Activated CD8-positive, alpha-beta memory T cell treated with anti-CD3 and anti-CD28 coated beads, Interleukin-2, amount 10 ng/mL, durations not matched to agents 7 days and 5 days (primary cell): Measurements from ENCODE around the gene ZFAND6. TPM values are rescaled to one million over a fixed set of nuclear protein-coding genes. Genes with fewer than 3 reads are reported as not detected.

ENCODE experiments used
- ATAC-seq: fragments of 150-1000 bp; cut with Tn5 transposase; one replicate; pipeline ENCODE4 v1.10.0; 2021; ENCODE audit warnings: moderate library complexity
- CTCF ChIA-PET: fragments of 350-600 bp; sonication (Branson Sonifier 250); formaldehyde crosslinking; loops from one replicate; lab custom pipeline; 2021; ENCODE audit warnings: antibody characterized with exemption; lab: Charles Lee
- DNase-seq: peaks from one replicate; pipeline ENCODE4 v3.0.0-alpha.2; 2020
- H3K27ac Mint-ChIP-seq: one replicate; pipeline ENCODE4 v1.8.0; 2021; ENCODE audit warnings: mild to moderate bottlenecking, mixed read lengths
- H3K27me3 Mint-ChIP-seq: one replicate; pipeline ENCODE4 v1.8.0; 2021; ENCODE audit warnings: mixed read lengths
- H3K36me3 Mint-ChIP-seq: one replicate; pipeline ENCODE4 v1.8.0; 2021; ENCODE audit warnings: mild to moderate bottlenecking, mixed read lengths
- H3K4me1 Mint-ChIP-seq: one replicate; pipeline ENCODE4 v1.8.0; 2021; ENCODE audit warnings: mixed read lengths
- H3K4me3 Mint-ChIP-seq: one replicate; pipeline ENCODE4 v1.8.0; 2021; ENCODE audit warnings: mild to moderate bottlenecking, moderate library complexity, mixed read lengths
- H3K9me3 Mint-ChIP-seq: one replicate; pipeline ENCODE4 v1.8.0; 2022; ENCODE audit warnings: low read depth, mixed read lengths
- total RNA-seq, 2 experiments: library from RNA; stranded (reverse); gene quantifications; one replicate each; pipeline ENCODE4 v1.2.3, GENCODE V29; 2021

ZFAND6 gene
- total RNA-seq, 2 experiments from 2014 or later, result 36.7 to 42.1 TPM

GRCh38 chr15:80060356-80061006, 1.0 kb downstream of the ZFAND6 start:
- DNase-seq (peak; percentile 56), ATAC-seq (no peak)
- Mint-ChIP-seq H3K9me3 (no peaks in the 10 kb centered on the region), H3K27ac (peak overlapping the region; percentile 92), H3K4me1 (peaks cover 54% of the 10 kb centered on the region), H3K27me3 (peaks cover 3% of the 10 kb centered on the region), H3K4me3 (peak overlapping the region; percentile 77), H3K36me3 (no peaks in the 10 kb centered on the region)
- CTCF ChIA-PET, result interaction anchor here (0.8 to 2.8 kb wide), 10 partner anchors 8 to 113 kb away, joined by 3 to 16 read pairs (median 3); no protein-coding TSS in a partner anchor

DNA sequence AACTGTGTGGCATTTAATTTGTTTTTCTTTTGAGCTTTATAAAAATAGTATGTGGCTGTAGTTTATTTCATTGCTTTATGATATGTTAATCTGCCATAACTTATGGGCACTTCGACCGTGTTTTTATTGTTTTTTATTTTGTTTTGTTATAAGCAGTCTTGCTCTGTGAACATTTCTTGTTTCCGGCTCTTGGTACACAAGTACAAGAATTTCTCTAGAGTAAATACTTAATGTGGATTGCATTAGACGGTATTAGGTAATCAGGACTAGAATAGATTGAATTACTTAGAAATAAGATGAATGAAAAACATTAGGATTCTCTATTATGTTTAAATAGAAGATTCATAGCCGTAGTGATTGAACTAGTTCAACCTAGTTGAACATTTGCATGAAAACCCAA, 2.1 kb downstream of the ZFAND6 start:
- Mint-ChIP-seq H3K36me3 (peaks cover 2% of the 10 kb centered on the region), H3K27me3 (peaks cover 3% of the 10 kb centered on the region), H3K4me1 (peaks cover 53% of the 10 kb centered on the region), H3K4me3 (peak overlapping the region; percentile 77), H3K9me3 (no peaks in the 10 kb centered on the region), H3K27ac (peak overlapping the region; percentile 24)
- ATAC-seq (no peak), DNase-seq (no peak)
- CTCF ChIA-PET, result interaction anchor here (0.9 to 2.8 kb wide), 5 partner anchors 10 to 111 kb away, joined by 3 to 16 read pairs (median 10); no protein-coding TSS in a partner anchor

- H3K27me3 Mint-ChIP-seq, result no peaks in the 10 kb centered on the region
- H3K4me3 Mint-ChIP-seq, result no peak overlapping the region
- peaks cover 47% of the 10 kb centered on the region for H3K4me1 Mint-ChIP-seq
- H3K27ac Mint-ChIP-seq, result no peak overlapping the region
- H3K9me3 Mint-ChIP-seq, result no peaks in the 10 kb centered on the region
- no peak for DNase-seq
- CTCF ChIA-PET, result interaction anchor here (0.7 kb wide), 1 partner anchor 106 kb away, joined by 3 read pairs; no protein-coding TSS in a partner anchor
- peaks cover 8% of the 10 kb centered on the region for H3K36me3 Mint-ChIP-seq
- no peak for ATAC-seq
Measured at GRCh38 chr15:80066912-80067311, 7.4 kb downstream of the ZFAND6 start.

GRCh38 chr15:80068578-80068977, 9.1 kb downstream of the ZFAND6 start:
- peak; percentile 43 for DNase-seq
- H3K36me3 Mint-ChIP-seq, result peaks cover 8% of the 10 kb centered on the region
- no peak overlapping the region for H3K27ac Mint-ChIP-seq
- H3K4me3 Mint-ChIP-seq, result no peak overlapping the region
- peak; percentile 40 for ATAC-seq
- no peaks in the 10 kb centered on the region for H3K27me3 Mint-ChIP-seq
- CTCF ChIA-PET, result no interaction called here
- H3K4me1 Mint-ChIP-seq, result peaks cover 49% of the 10 kb centered on the region
- H3K9me3 Mint-ChIP-seq, result no peaks in the 10 kb centered on the region

DNA sequence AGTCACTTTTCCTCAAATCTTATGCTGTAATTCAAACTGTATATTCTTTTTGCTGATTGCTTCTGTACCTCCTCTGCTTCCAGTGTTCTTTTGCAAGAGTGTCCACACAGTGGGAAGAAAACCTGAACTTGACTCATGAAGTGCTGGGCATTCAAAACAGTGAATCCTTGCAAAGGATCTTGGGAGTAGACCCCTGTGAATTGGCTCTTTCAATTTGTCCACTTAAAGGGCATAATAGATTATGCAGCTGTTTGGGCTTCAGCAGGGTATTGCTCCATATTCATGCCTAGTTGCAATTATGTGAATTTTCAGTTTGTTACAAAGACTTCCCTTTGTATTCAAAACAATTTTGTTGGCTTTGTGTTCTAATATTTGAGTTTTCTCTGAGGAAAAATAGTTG, 11.4 kb downstream of the ZFAND6 start:
- Mint-ChIP-seq H3K27me3 (no peaks in the 10 kb centered on the region), H3K27ac (no peak overlapping the region), H3K36me3 (peaks cover 11% of the 10 kb centered on the region), H3K4me3 (no peak overlapping the region), H3K4me1 (peaks cover 45% of the 10 kb centered on the region), H3K9me3 (no peaks in the 10 kb centered on the region)
- DNase-seq, result no peak
- no peak for ATAC-seq
- CTCF ChIA-PET, result interaction anchor here (2.1 kb wide), 1 partner anchor 10 kb away, joined by 11 read pairs; no protein-coding TSS in a partner anchor

DNA sequence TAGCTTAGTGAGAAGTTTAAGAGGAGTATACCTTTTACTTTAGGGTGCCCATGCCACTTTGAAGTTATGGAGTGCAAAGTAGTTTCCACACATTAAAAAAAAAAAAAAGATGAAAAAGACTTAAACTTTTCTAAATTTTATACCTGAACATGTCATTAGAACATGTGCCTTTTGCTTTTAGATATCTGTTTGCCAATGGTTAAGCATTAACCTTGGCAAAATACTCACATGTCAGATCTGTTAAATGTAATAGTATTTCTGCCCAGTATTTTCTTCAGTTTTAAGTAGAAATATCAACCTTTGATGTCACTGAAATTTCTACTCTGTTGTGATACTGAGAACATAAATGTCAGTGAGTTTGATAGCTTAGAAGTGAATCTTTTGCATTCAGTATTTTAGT, 12.2 kb downstream of the ZFAND6 start:
- Mint-ChIP-seq H3K27ac (no peak overlapping the region), H3K36me3 (peaks cover 11% of the 10 kb centered on the region), H3K4me1 (peaks cover 43% of the 10 kb centered on the region), H3K9me3 (no peaks in the 10 kb centered on the region), H3K4me3 (no peak overlapping the region), H3K27me3 (no peaks in the 10 kb centered on the region)
- CTCF ChIA-PET, result interaction anchor here (1.3 to 2.1 kb wide), 2 partner anchors 10 to 102 kb away, joined by 3 to 11 read pairs; no protein-coding TSS in a partner anchor
- no peak for DNase-seq
- no peak for ATAC-seq

GRCh38 chr15:80072285-80072994, 13.0 kb downstream of the ZFAND6 start:
- Mint-ChIP-seq H3K27ac (peak overlapping the region; percentile 73), H3K4me3 (peak overlapping the region; percentile 76), H3K4me1 (peaks cover 41% of the 10 kb centered on the region), H3K27me3 (no peaks in the 10 kb centered on the region), H3K36me3 (peaks cover 5% of the 10 kb centered on the region), H3K9me3 (no peaks in the 10 kb centered on the region)
- ATAC-seq (peak; percentile 98), DNase-seq (no peak)
- CTCF ChIA-PET, result interaction anchor here (1.3 to 2.1 kb wide), 2 partner anchors 11 to 101 kb away, joined by 3 to 11 read pairs; no protein-coding TSS in a partner anchor

- CTCF ChIA-PET, result no interaction called here
- Mint-ChIP-seq H3K9me3 (no peaks in the 10 kb centered on the region), H3K27me3 (no peaks in the 10 kb centered on the region), H3K27ac (no peak overlapping the region), H3K4me1 (peaks cover 39% of the 10 kb centered on the region), H3K4me3 (no peak overlapping the region), H3K36me3 (peaks cover 8% of the 10 kb centered on the region)
- ATAC-seq, result no peak
- no peak for DNase-seq
Measured at GRCh38 chr15:80073197-80073596, 13.7 kb downstream of the ZFAND6 start.

GRCh38 chr15:80076321-80077318, 17.1 kb downstream of the ZFAND6 start:
- Mint-ChIP-seq H3K4me3 (no peak overlapping the region), H3K4me1 (peaks cover 16% of the 10 kb centered on the region), H3K9me3 (no peaks in the 10 kb centered on the region), H3K27me3 (no peaks in the 10 kb centered on the region), H3K36me3 (peaks cover 17% of the 10 kb centered on the region), H3K27ac (no peak overlapping the region)
- CTCF ChIA-PET, result interaction anchor here (1.4 kb wide), 1 partner anchor 10 kb away, joined by 4 read pairs; no protein-coding TSS in a partner anchor
- ATAC-seq (no peak), DNase-seq (no peak)

DNA sequence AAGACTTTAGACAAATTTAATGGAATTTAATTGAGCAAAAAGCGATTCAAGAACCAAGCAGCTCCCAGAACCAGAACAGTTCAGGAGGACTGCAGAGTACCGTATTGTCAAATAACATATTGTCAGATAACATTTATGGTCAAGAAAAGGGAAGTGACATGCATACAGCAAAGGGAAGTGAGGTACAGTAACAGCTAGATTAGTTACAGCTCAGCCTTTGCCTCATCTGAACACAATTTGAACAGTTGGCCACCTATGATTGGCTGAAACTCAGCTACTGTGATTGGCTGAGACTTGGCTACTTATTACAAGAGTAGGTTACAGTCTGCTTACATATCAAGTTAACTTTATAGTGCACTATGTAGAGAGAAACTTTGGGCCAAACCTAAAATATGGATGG, 21.9 kb downstream of the ZFAND6 start:
- Mint-ChIP-seq H3K27me3 (no peaks in the 10 kb centered on the region), H3K9me3 (no peaks in the 10 kb centered on the region), H3K4me1 (no peaks in the 10 kb centered on the region), H3K36me3 (peaks cover 12% of the 10 kb centered on the region), H3K4me3 (no peak overlapping the region), H3K27ac (no peak overlapping the region)
- no peak for ATAC-seq
- CTCF ChIA-PET, result interaction anchor here (1.2 to 1.4 kb wide), 2 partner anchors 9 to 91 kb away, joined by 3 to 4 read pairs; no protein-coding TSS in a partner anchor
- DNase-seq, result no peak

- Mint-ChIP-seq H3K4me1 (peaks cover 6% of the 10 kb centered on the region), H3K9me3 (no peaks in the 10 kb centered on the region), H3K27me3 (no peaks in the 10 kb centered on the region), H3K27ac (no peak overlapping the region), H3K36me3 (peaks cover 5% of the 10 kb centered on the region), H3K4me3 (no peak overlapping the region)
- DNase-seq, result no peak
- CTCF ChIA-PET, result interaction anchor here (1.0 kb wide), 1 partner anchor 10 kb away, joined by 4 read pairs; no protein-coding TSS in a partner anchor
- ATAC-seq, result no peak
Measured at GRCh38 chr15:80087104-80087503, 27.6 kb downstream of the ZFAND6 start.

DNA sequence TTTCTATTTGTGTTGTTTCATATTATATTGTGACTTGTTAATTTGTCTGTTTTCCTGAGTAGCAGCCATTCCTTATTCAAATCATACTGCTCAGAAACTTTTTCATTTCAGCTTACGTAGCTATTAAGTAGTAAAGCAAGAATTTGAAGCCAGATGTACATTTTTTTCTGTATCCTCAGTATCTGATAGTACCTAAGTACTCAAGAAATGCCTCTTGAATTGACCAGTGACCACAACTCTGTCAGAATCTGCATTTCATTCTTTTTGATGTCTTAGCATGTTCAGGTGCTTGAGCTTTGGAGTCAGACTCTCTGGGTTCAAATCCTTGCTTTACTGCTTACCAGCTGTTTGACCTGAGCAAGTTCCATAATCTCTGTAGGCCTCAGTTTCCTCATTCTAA, 30.6 kb downstream of the ZFAND6 start:
- Mint-ChIP-seq H3K4me1 (peaks cover 10% of the 10 kb centered on the region), H3K27me3 (no peaks in the 10 kb centered on the region), H3K9me3 (no peaks in the 10 kb centered on the region), H3K36me3 (peaks cover 5% of the 10 kb centered on the region), H3K27ac (no peak overlapping the region), H3K4me3 (no peak overlapping the region)
- no peak for ATAC-seq
- CTCF ChIA-PET, result interaction anchor here (0.8 to 3.5 kb wide), 2 partner anchors 9 to 83 kb away, joined by 3 to 16 read pairs; no protein-coding TSS in a partner anchor
- no peak for DNase-seq
